Measurements from ENCODE around the gene RSPH1.

- TF ChIP-seq CTCF (IDR thresholded peaks at IDR 0.05), result no peak
- TF ChIP-seq POLR2AphosphoS5 (IDR thresholded peaks at IDR 0.05), result no peak
- TF ChIP-seq POLR2A (IDR thresholded peaks at IDR 0.05), result no peak
- no peak for TF ChIP-seq EP300 (IDR thresholded peaks at IDR 0.05; ENCODE audit: low read depth)
Observed at GRCh38 chr21:42527489-42528158, 31.6 kb upstream of the RSPH1 start.

All from transverse colon (tissue), 4 donors.